Measurements from ENCODE around the gene TUBB1. TPM values are rescaled to one million over a fixed set of nuclear protein-coding genes. Genes with fewer than 3 reads are reported as not detected.
A peak's percentile ranks its signal among the peaks of the same experiment; 100 is the strongest.

Gene TUBB1
- total RNA-seq, 1 donor from 2014 or later = not detected

- H3K4me3 ChIP-seq = no peak overlapping the region
- intact Hi-C loops (cut with DNase I) = no loop called here
- H3K27ac ChIP-seq = no peak overlapping the region
- TF ChIP-seq CTCF (IDR thresholded peaks at IDR 0.05) = no peak
- H3K9me3 ChIP-seq = no peaks in the 10 kb centered on the region
- no peak for DNase-seq (ENCODE audit: low spot score in 2 of 2)
- no peaks in the 10 kb centered on the region for H3K27me3 ChIP-seq
- no peaks in the 10 kb centered on the region for H3K4me1 ChIP-seq
- peaks cover 73 to 95% of the 10 kb centered on the region in 2 donors for H3K36me3 ChIP-seq
Observed at GRCh38 chr20:58990651-58991445, 28.4 kb upstream of the TUBB1 start.

GRCh38 chr20:58991715-58992114 lies 27.5 kb upstream of the TUBB1 start:
- DNase-seq (ENCODE audit: low spot score in 2 of 2) = no peak
- no peak for TF ChIP-seq CTCF (IDR thresholded peaks at IDR 0.05)

GRCh38 chr20:58992911-58993310 lies 26.3 kb upstream of the TUBB1 start:
- intact Hi-C loops (cut with DNase I) = no loop called here
- H3K36me3 ChIP-seq = peaks cover 81 to 97% of the 10 kb centered on the region in 2 donors

More at GRCh38 chr20:58991715-58992114, 27.5 kb upstream of the TUBB1 start:
- no peak overlapping the region for H3K4me3 ChIP-seq
- peaks cover 77 to 97% of the 10 kb centered on the region in 2 donors for H3K36me3 ChIP-seq
- H3K27me3 ChIP-seq = no peaks in the 10 kb centered on the region
- H3K9me3 ChIP-seq = no peaks in the 10 kb centered on the region
- no peak overlapping the region for H3K27ac ChIP-seq
- intact Hi-C loops (cut with DNase I) = no loop called here
- H3K4me1 ChIP-seq = no peaks in the 10 kb centered on the region

GRCh38 chr20:58993332-58994248 lies 25.6 kb upstream of the TUBB1 start:
- Histone ChIP-seq H3K27ac (no peak overlapping the region), H3K4me1 (no peaks in the 10 kb centered on the region), H3K9me3 (no peaks in the 10 kb centered on the region), H3K36me3 (peaks cover 84 to 97% of the 10 kb centered on the region in 2 donors), H3K27me3 (no peaks in the 10 kb centered on the region), H3K4me3 (no peak overlapping the region)
- no peak for DNase-seq (ENCODE audit: low spot score in 2 of 2)
- intact Hi-C loops (cut with DNase I) = no loop called here
- TF ChIP-seq CTCF (IDR thresholded peaks at IDR 0.05) = no peak

More at GRCh38 chr20:58992911-58993310, 26.3 kb upstream of the TUBB1 start:
- Histone ChIP-seq H3K4me3 (no peak overlapping the region), H3K4me1 (no peaks in the 10 kb centered on the region), H3K27me3 (no peaks in the 10 kb centered on the region), H3K27ac (no peak overlapping the region), H3K9me3 (no peaks in the 10 kb centered on the region)
- DNase-seq (ENCODE audit: low spot score in 2 of 2) = no peak
- TF ChIP-seq CTCF (IDR thresholded peaks at IDR 0.05) = no peak

GRCh38 chr20:58994390-58995159 lies 24.7 kb upstream of the TUBB1 start:
- intact Hi-C loops (cut with DNase I) = loop anchor here (5.0 kb wide), 1 partner anchor 943 kb away; no protein-coding TSS in a partner anchor
- Histone ChIP-seq H3K36me3 (peaks cover 87 to 97% of the 10 kb centered on the region in 2 donors), H3K27ac (peak overlapping the region in 1 of 2 donors; percentile 2), H3K27me3 (no peaks in the 10 kb centered on the region), H3K9me3 (no peaks in the 10 kb centered on the region), H3K4me1 (no peaks in the 10 kb centered on the region), H3K4me3 (no peak overlapping the region)
- TF ChIP-seq CTCF (IDR thresholded peaks at IDR 0.05) = no peak
- no peak for DNase-seq (ENCODE audit: low spot score in 2 of 2)

Measured in ascending aorta (tissue), 2 donors.